HEK293 (cell line): ENCODE measurements around the gene ZNF184.

Experiments used
- FEZF1 ChIP-seq: fragments of 450-650 bp; formaldehyde crosslinking; IDR thresholded peaks from 2 replicates; pipeline ENCODE4 v1.5.1; 2016; ENCODE audit warnings: missing biosample characterization, missing genetic modification characterization
- TCF7L2 ChIP-seq: IDR thresholded peaks from 2 replicates; pipeline ENCODE4 v1.6.1; 2011; ENCODE audit warnings: low read depth, mild to moderate bottlenecking, inconsistent platforms, low read length, moderate library complexity, borderline replicate concordance
- YY1 ChIP-seq: fragments of 450-650 bp; formaldehyde crosslinking; IDR thresholded peaks from 2 replicates; pipeline ENCODE4 v1.5.1; 2018; ENCODE audit warnings: missing biosample characterization, missing genetic modification characterization
- ZNF184 ChIP-seq: fragments of 450-650 bp; IDR thresholded peaks from 2 replicates; pipeline ENCODE4 v1.5.1; 2018; ENCODE audit warnings: missing biosample characterization, mild to moderate bottlenecking, missing genetic modification characterization
- ZNF561 ChIP-seq: fragments of 450-650 bp; IDR thresholded peaks from 2 replicates; pipeline ENCODE4 v1.5.1; 2018; ENCODE audit warnings: missing biosample characterization, missing genetic modification characterization, borderline replicate concordance
- ZNF624 ChIP-seq: fragments of 450-650 bp; formaldehyde crosslinking; IDR thresholded peaks from 2 replicates; pipeline ENCODE4 v1.5.1; 2017; ENCODE audit warnings: missing biosample characterization, missing genetic modification characterization
- TF ChIP-seq, protein P1 (sequence below): fragments of 450-650 bp; formaldehyde crosslinking; IDR thresholded peaks from 2 replicates; pipeline ENCODE4 v1.5.1; 2016; ENCODE audit warnings: missing biosample characterization, missing genetic modification characterization

- TF ChIP-seq ZNF561 (tag by site-specific recombination): no peak
- TF ChIP-seq FEZF1 (tag by site-specific recombination): no peak
- TF ChIP-seq ZNF624: no peak
- no peak for TF ChIP-seq ZNF184 (tag by site-specific recombination)
- TF ChIP-seq YY1 (tag by site-specific recombination): no peak
- TF ChIP-seq, protein P1, sequence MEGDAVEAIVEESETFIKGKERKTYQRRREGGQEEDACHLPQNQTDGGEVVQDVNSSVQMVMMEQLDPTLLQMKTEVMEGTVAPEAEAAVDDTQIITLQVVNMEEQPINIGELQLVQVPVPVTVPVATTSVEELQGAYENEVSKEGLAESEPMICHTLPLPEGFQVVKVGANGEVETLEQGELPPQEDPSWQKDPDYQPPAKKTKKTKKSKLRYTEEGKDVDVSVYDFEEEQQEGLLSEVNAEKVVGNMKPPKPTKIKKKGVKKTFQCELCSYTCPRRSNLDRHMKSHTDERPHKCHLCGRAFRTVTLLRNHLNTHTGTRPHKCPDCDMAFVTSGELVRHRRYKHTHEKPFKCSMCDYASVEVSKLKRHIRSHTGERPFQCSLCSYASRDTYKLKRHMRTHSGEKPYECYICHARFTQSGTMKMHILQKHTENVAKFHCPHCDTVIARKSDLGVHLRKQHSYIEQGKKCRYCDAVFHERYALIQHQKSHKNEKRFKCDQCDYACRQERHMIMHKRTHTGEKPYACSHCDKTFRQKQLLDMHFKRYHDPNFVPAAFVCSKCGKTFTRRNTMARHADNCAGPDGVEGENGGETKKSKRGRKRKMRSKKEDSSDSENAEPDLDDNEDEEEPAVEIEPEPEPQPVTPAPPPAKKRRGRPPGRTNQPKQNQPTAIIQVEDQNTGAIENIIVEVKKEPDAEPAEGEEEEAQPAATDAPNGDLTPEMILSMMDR (tag by site-specific recombination): no peak
- no peak for TF ChIP-seq TCF7L2
Observed at GRCh38 chr6:27422651-27423332, 50.1 kb downstream of the ZNF184 start.
